ENCODE measurements around the gene MED13L.

Gene MED13L

GRCh38 chr12:116024769-116025168, 252.7 kb downstream of the MED13L start:
- no peak for DNase-seq (ENCODE audit: low read depth)
- TF ChIP-seq CTCF (conservative IDR thresholded peaks at IDR 0.05; ENCODE audit: low read length), result no peak
- no peak overlapping the region for H3K4me3 ChIP-seq (ENCODE audit: low read length)

GRCh38 chr12:116019415-116019814, 258.1 kb downstream of the MED13L start:
- no peak overlapping the region for H3K4me3 ChIP-seq (ENCODE audit: low read length)
- TF ChIP-seq CTCF (conservative IDR thresholded peaks at IDR 0.05; ENCODE audit: low read length), result no peak

GRCh38 chr12:116018282-116018681, 259.2 kb downstream of the MED13L start:
- no peak overlapping the region for H3K4me3 ChIP-seq (ENCODE audit: low read length)
- no peak for DNase-seq (ENCODE audit: low read depth)
- no peak for TF ChIP-seq CTCF (conservative IDR thresholded peaks at IDR 0.05; ENCODE audit: low read length)

More at GRCh38 chr12:116019415-116019814, 258.1 kb downstream of the MED13L start:
- DNase-seq (ENCODE audit: low read depth), result no peak

GRCh38 chr12:116015525-116015924, 262.0 kb downstream of the MED13L start:
- DNase-seq (ENCODE audit: low read depth), result peak; percentile 63
- peak; percentile 71 for TF ChIP-seq CTCF (conservative IDR thresholded peaks at IDR 0.05; ENCODE audit: low read length)
- no peak overlapping the region for H3K4me3 ChIP-seq (ENCODE audit: low read length)

- no peak for TF ChIP-seq CTCF (conservative IDR thresholded peaks at IDR 0.05; ENCODE audit: low read length)
- DNase-seq (ENCODE audit: low read depth), result no peak
Measured at GRCh38 chr12:116012757-116013156, 264.7 kb downstream of the MED13L start.

GRCh38 chr12:116011217-116011616, 266.3 kb downstream of the MED13L start:
- no peak for DNase-seq (ENCODE audit: low read depth)
- H3K4me3 ChIP-seq (ENCODE audit: low read length), result no peak overlapping the region
- TF ChIP-seq CTCF (conservative IDR thresholded peaks at IDR 0.05; ENCODE audit: low read length), result no peak

More at GRCh38 chr12:116012757-116013156, 264.7 kb downstream of the MED13L start:
- no peak overlapping the region for H3K4me3 ChIP-seq (ENCODE audit: low read length)

- H3K4me3 ChIP-seq (ENCODE audit: low read length), result no peak overlapping the region
- DNase-seq (ENCODE audit: low read depth), result no peak
- TF ChIP-seq CTCF (conservative IDR thresholded peaks at IDR 0.05; ENCODE audit: low read length), result no peak
Measured at GRCh38 chr12:116010467-116010866, 267.0 kb downstream of the MED13L start.
